Neural crest cell (in vitro differentiated cells): ENCODE measurements around the gene TBC1D25. TPM values are rescaled to one million over a fixed set of nuclear protein-coding genes. Genes with fewer than 3 reads are reported as not detected.

ENCODE experiments used
- DNase-seq: peaks from one replicate; pipeline ENCODE4 v3.0.0; 2021; ENCODE audit warnings: low read depth, mixed read lengths, low spot score
- H3K27ac Mint-ChIP-seq: one replicate; pipeline ENCODE4 v1.8.0; 2021; ENCODE audit warnings: mild to moderate bottlenecking, mixed read lengths; ENCODE audit not compliant: unreplicated experiment
- H3K27me3 Mint-ChIP-seq: 2 replicates; pipeline ENCODE4 v1.8.0; 2021; ENCODE audit warnings: low read depth, mild to moderate bottlenecking, mixed read lengths
- H3K36me3 Mint-ChIP-seq: 2 replicates; pipeline ENCODE4 v1.8.0; 2021; ENCODE audit warnings: low read depth, mild to moderate bottlenecking, mixed read lengths
- H3K4me1 Mint-ChIP-seq: 2 replicates; pipeline ENCODE4 v1.8.0; 2021; ENCODE audit warnings: mixed read lengths
- H3K4me3 Mint-ChIP-seq: one replicate; pipeline ENCODE4 v1.8.0; 2021; ENCODE audit warnings: mild to moderate bottlenecking, mixed read lengths
- H3K9me3 Mint-ChIP-seq: 2 replicates; pipeline ENCODE4 v1.8.0; 2021; ENCODE audit warnings: mixed read lengths
- CTCF ChIP-seq: fragments of 200-600 bp; sonication (generic); conservative IDR thresholded peaks from 2 replicates; pipeline ENCODE4 v1.5.0; 2021; ENCODE audit warnings: antibody characterized with exemption, mild to moderate bottlenecking
- total RNA-seq: library from RNA; stranded (reverse); gene quantifications from 2 replicates; pipeline ENCODE4 v1.2.1, GENCODE V29; 2021

The TBC1D25 gene
- total RNA-seq, 1 donor from 2014 or later: 12.0 TPM

GRCh38 chrX:48533165-48533564 is 6.3 kb upstream of the TBC1D25 start:
- no peak for DNase-seq
- Mint-ChIP-seq H3K4me1 (no peaks in the 10 kb centered on the region), H3K4me3 (no peak overlapping the region), H3K27ac (no peak overlapping the region), H3K9me3 (peaks cover 9% of the 10 kb centered on the region), H3K36me3 (peaks cover 14% of the 10 kb centered on the region), H3K27me3 (no peaks in the 10 kb centered on the region)
- no peak for TF ChIP-seq CTCF

- peaks cover 7% of the 10 kb centered on the region for H3K4me1 Mint-ChIP-seq
- TF ChIP-seq CTCF: no peak
- no peak for DNase-seq
- H3K9me3 Mint-ChIP-seq: peaks cover 5% of the 10 kb centered on the region
- peak overlapping the region; percentile 93 for H3K4me3 Mint-ChIP-seq
- peaks cover 1% of the 10 kb centered on the region for H3K36me3 Mint-ChIP-seq
- peak overlapping the region; percentile 81 for H3K27ac Mint-ChIP-seq
- H3K27me3 Mint-ChIP-seq: no peaks in the 10 kb centered on the region
These were observed 721 bp upstream of the TBC1D25 start for GRCh38 chrX:48538641-48539344.

DNA sequence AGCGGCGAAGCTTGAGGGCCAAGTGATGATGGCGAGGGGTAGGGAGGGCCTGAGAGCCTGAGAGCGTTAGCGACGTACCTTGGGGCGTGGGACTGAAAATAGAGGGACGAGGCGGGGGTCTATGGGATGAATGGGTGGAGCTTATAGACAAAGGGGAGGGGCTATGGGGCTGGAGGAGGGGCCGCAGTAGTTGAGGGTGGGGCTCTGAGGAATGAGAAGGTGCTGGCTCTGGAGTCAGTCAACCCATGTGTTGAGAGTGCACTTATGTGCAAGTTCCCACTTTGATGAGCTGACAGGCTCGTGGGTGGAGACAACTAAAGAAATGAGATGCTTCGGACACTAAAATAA is 488 bp downstream of the TBC1D25 start:
- Mint-ChIP-seq H3K36me3 (peaks cover 3% of the 10 kb centered on the region), H3K27me3 (no peaks in the 10 kb centered on the region), H3K9me3 (no peaks in the 10 kb centered on the region), H3K4me1 (peaks cover 7% of the 10 kb centered on the region), H3K4me3 (peak overlapping the region; percentile 93), H3K27ac (peak overlapping the region; percentile 88)
- no peak for DNase-seq
- no peak for TF ChIP-seq CTCF

DNA sequence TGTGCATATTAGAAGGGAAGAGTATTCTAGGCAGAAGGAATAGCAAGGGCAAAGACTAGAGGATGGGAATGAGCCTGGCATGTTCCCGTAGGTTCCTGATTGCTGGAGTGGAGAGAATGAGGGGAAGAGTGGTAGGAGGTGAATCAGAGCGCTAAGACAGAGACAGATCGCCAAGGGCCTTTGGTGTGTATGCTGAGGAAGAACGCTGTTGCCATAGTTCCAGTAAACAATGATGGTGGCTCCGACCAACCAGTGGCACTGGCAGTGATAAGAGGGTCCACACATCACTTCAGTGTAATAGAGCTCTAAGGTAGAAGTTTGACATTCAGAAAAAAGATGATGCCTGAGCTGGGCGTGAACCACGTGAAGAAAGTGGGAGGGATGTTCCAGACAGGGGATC is 966 bp downstream of the TBC1D25 start:
- DNase-seq: no peak
- Mint-ChIP-seq H3K4me3 (peak overlapping the region; percentile 93), H3K36me3 (peaks cover 3% of the 10 kb centered on the region), H3K9me3 (no peaks in the 10 kb centered on the region), H3K4me1 (peaks cover 7% of the 10 kb centered on the region), H3K27ac (no peak overlapping the region), H3K27me3 (no peaks in the 10 kb centered on the region)
- no peak for TF ChIP-seq CTCF

GRCh38 chrX:48541140-48541814 is 1.8 kb downstream of the TBC1D25 start:
- Mint-ChIP-seq H3K27me3 (no peaks in the 10 kb centered on the region), H3K4me3 (peak overlapping the region; percentile 18), H3K9me3 (no peaks in the 10 kb centered on the region), H3K36me3 (peaks cover 3% of the 10 kb centered on the region), H3K27ac (no peak overlapping the region), H3K4me1 (peaks cover 7% of the 10 kb centered on the region)
- TF ChIP-seq CTCF: no peak
- no peak for DNase-seq
